GM19463 (cell line): ENCODE results near the gene SSBP4.

Source experiments
- ATAC-seq: cut with Tn5 transposase; IDR thresholded peaks from one replicate; pipeline ENCODE4 v1.9.1; 2021; ENCODE audit warnings: mild to moderate bottlenecking, moderate library complexity; ENCODE audit not compliant: unreplicated experiment

The SSBP4 gene

DNA sequence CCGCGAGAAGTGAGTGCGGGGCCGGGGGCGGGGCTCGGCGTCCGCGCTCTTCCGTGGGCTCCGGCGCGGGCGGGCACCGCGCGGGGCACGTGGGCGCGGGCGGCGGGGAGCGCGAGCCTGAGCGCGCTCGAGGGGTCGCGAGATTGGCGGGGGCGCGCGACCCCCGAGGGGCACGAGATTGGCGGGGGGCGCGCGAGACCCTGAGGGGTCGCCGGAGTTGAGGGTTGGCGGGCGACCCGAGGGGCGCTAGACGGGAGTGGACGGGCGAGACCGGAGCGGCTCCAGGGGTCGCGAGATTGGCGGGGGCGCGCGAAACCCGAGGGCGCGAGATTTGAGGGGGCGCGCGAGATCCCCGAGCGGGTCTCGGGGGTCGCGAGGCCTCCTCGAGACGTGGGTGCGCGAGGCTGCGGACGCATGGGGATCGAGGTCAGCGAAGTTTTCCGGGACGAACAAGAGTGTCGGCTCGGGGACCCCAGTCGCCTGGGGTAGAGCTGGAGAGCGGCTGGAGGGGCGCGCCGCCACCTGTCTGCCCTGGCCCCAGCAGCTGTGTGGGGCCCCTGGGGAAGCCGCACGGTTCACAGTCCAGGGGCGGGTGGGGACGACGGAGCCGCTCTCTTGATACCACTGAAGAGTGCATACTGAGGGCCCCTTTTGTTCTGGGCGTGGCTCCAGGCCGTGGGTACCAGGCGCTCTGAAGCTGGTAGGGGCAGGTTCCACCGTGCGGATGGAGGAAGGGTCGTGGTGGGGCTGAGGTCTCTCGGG, 682 bp downstream of the SSBP4 start:
- ATAC-seq = no peak

DNA sequence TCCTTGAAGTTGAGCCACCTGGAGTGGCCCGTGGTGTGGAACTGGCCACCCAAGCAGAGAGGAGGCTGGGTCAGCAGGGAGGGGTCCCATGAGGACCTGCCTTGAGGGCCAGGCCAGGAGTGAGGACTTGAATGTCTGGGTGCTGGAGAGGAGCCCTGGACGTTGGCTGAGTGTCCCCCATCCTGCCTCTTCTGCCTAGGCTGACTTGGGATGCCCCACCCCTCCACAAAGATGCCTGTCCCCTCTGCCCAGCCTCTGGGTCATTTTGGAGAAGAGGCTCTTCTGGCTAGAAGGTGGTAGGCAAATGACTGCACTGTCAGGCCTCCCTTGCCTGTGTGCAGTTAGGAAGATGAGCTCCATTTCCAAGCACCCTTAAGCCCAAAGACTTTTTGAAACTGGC, 1.7 kb downstream of the SSBP4 start:
- no peak for ATAC-seq

DNA sequence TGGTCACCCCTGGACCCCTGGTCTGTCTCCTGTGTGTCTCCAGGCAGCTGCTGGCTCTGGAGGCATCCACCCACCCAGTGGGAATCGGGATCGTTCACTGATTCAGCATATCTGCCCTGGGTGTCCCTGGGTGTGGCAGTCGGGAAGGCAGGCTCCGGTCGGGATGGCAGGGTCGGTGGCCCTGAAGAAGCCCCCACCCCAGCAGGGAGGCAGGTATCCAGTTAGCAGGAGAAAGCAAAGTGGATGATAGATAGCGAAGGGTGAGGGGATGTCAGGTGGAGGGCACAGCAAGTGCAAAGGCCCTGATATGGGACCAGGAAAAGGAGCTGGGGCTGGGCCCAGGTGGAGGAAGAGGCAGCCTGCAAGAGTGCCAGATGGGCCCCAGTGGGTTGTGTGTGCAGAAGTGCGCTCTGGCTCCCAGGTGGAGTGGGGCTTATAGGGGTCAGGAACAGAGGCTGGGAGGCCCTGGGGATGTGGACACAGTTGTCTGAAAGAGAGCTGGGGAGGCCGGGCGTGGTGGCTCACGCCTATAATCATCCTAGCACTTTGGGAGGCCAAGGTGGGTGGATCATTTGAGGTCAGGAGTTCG, 2.3 kb downstream of the SSBP4 start:
- no peak for ATAC-seq

DNA sequence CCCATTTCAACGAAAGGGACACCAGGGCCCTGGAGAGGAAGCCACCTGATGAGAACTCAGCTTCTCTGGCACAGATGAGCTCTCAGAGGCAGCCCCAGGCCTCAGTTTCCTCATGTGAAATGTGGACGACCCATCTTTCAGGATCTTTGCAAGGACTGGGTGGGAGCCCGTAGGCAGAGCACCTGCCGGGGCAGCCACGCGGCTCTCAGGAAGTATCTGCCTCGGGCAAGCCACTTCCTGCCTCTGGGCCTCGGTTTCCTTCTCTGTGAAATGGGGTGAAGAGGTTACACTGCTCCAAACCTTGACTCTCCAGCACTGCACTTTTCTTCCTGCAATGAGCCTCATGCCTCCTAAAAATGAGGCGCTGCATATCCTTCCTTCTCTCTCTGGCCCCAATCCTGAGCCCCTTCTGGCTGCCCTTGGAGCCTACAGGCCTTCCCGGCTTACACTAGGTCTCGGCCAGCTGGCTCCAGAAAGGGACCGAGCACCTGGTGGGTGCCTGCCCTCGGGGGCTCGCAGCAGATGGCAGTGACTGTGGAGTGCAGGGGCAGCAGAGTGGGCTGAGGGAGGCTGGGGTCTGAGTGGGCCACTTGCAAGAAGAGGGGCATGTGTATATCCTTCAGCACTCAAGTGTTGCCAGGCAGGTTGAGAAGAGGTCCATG, 3.5 kb downstream of the SSBP4 start:
- ATAC-seq = no peak

DNA sequence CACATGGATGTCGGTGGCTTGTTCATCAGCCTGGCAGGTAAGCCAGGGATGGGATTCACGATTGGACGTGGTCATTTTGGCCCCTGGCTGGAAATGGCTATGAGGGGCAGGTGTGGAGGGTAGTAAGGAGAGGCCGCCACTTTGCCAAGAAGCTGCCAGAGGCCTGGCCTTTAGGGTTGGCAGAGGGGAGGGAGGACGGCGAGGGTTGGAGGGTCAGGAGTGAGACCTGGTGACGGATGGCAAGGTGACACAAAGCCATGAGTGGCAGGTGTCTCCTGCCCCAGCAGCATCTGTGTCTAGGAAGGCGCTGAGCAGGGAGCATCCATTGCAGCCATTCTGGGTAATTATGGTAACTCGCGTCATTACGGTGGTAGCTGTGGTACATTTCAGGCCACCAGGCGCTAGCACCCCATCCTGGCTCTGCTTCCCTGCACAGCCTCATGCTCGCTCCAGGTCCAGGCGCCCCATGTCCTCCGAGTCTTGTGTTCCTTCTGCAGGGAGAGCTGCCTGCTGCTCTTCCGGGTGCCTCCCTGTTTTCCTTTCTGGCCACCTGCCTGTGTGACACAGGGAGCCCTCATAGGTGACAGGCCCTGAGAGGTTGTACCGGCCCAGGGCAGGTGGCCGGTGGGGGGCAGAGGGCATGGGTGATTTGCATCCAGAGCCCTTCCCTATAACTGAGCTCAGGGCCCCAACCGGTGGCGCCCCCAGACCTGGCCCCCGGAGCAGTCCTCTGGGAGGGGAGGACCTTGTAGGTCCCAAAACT, 4.2 kb downstream of the SSBP4 start:
- no peak for ATAC-seq

GRCh38 chr19:18424122-18424889, 5.1 kb downstream of the SSBP4 start:
- ATAC-seq = no peak

- ATAC-seq = no peak
These were observed 5.8 kb downstream of the SSBP4 start for GRCh38 chr19:18424890-18425514.

DNA sequence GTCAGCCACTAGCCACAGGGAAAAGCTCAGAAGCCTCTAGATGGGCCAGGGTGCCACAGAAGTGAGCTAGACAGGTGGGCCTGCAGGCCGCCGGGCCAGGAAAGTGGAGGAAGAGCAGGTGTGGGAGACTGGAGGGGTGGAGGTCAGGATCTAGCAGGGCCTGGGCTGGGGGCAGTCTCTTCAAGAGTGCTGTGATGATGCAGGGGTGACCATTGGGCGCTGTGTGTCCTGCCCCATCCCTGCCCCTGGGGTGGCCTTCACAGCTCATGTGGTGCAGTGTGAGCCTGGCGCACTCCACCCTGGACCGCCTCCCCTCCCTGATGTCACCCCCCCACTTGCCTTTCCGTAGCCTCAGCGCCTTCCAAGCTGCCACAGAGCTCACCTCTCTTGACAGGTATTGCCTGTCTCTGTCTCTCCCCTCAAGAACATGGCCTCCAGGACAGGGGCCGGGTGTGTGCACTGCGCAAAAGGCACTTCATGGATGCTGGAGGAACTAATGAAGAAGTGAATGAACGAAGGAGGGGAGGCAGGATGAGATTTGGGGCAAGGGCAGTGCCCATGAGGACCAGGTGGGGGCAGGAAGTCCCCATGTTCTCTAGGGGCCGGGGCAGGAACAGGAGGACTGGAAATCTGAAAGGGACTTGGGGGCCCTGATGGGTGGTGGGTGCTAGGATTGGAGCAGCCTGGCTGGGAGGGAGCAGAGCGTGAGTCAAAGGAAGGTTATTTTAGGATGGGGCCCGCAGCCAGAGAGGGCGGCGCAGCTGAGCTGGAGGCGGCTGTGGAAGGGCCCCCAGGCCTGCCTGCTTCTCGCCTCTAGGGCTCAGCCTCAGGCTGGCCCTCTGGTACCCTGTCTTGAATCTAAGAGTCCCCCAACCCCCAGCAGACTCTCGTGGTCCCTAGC, 6.6 kb downstream of the SSBP4 start:
- ATAC-seq = no peak

- no peak for ATAC-seq
These were observed 7.2 kb downstream of the SSBP4 start for GRCh38 chr19:18426416-18426767.

DNA sequence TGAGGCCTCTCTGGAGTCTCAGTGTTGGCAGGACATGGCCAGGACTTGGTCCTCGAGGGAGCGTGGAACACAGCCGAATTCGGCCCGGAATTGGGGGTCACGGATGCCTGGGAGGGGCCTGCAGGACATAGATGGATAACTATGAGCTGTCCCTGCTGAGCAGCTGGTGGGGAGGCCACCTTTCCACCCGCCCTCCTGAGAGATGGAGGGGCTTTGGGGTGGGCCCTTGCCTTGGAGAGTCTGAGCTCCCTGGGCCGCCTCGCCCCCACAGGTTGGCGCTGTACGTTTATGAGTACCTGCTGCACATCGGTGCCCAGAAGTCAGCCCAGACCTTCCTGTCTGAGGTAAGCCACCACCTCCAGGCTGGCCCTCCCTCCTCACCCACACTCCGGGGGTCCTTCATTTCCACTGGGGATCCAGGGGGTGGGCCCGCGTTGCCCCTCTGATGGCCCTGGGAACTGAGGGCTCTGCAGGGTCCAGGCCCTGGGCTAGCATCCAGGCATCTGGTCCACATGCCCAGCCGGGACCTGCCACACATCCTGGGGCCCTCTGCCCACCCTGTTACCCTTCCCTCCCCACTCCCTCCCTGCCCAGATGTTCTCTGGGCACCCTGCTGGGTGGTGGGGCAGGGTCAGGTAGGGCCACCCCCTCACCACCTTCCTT, 8.0 kb downstream of the SSBP4 start:
- no peak for ATAC-seq

- no peak for ATAC-seq
These were observed 8.5 kb downstream of the SSBP4 start for GRCh38 chr19:18427743-18428113.

GRCh38 chr19:18428173-18428786, 9.1 kb downstream of the SSBP4 start:
- no peak for ATAC-seq

DNA sequence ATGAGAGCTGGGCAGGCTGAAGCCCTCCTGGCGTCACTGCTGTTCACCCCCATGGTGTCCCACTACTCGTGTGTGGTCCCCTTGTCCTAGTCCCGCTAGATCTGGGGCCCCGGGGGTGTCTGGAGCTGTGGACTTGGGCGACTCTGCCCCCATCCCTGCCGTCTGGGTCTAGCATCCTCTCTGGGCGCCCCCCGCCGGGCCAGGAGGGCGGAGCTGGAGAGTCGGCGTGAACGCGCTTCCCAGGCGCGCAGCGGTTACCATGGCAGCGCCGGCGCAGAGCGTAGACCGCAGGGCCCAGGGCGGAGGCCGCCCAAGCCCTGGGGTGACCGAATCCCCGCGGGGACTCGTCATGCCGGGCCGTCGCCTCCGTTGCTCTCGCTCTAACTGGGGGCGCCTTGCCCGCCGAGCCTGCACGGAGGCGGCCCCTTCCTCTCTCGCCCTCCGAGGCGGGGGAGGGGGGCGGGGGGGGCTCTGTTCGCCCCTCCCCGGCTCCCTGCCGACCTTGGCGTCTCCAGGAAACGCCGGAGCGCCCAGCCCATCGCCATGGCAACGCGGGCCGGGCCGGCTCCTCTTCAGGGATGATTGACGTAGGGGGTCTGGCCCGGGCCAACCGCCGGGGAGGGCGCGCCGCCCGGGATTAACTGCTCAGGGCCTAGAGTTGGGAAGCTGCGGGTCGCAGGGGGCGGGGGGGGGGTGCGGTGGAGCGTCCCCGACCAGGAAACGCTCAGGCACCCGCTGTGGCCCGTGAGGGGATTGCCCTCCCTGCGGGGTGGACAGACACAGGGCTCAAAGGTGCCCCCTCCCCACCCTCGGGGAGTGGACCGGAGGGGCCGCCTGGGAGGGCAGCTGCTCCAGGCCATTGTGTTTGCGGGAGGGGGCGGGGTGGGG, 9.8 kb downstream of the SSBP4 start:
- peak; percentile 83 for ATAC-seq

GRCh38 chr19:18429717-18430416, 10.7 kb downstream of the SSBP4 start:
- ATAC-seq = no peak

GRCh38 chr19:18430417-18431144, 11.4 kb downstream of the SSBP4 start:
- no peak for ATAC-seq
